Lung (tissue), 12 donors: ENCODE results near the gene DOP1A. TPM values are rescaled to one million over a fixed set of nuclear protein-coding genes. Genes with fewer than 3 reads are reported as not detected.

ENCODE experiments used
- ATAC-seq: fragments of 200-7000 bp; cut with Tn5 transposase; one replicate; pipeline ENCODE4 v1.9.1; 2020; ENCODE audit warnings: moderate number of reproducible peaks; ENCODE audit not compliant: insufficient read depth, low FRiP score
- DNase-seq, 3 donors: peaks; one replicate each; pipeline ENCODE4 v3.0.0-alpha.2; 2013 to 2017
- H3K27ac ChIP-seq, 2 donors: one replicate each; pipeline ENCODE4 v1.5.1; 2013; ENCODE audit warnings: mild to moderate bottlenecking in 2 of 2, moderate library complexity in 2 of 2, control low read depth in 1 of 2, inconsistent platforms in 1 of 2, low read depth in 1 of 2, low read length in 1 of 2
- H3K27me3 ChIP-seq, 3 donors: one replicate each; pipeline ENCODE4 v1.5.1; 2013; ENCODE audit warnings: low read length in 2 of 3; ENCODE audit not compliant: control insufficient read depth in 3 of 3, insufficient read depth in 3 of 3
- H3K36me3 ChIP-seq, 4 donors: one replicate each; pipeline ENCODE4 v1.5.1; 2013; ENCODE audit warnings: low read length in 4 of 4, mild to moderate bottlenecking in 1 of 4, moderate library complexity in 1 of 4; ENCODE audit not compliant: control insufficient read depth in 4 of 4, insufficient read depth in 4 of 4
- H3K4me1 ChIP-seq, 5 donors: one replicate each; pipeline ENCODE4 v1.5.1; 2013; ENCODE audit warnings: low read length in 5 of 5, mild to moderate bottlenecking in 2 of 5, moderate library complexity in 1 of 5; ENCODE audit not compliant: control insufficient read depth in 5 of 5, insufficient read depth in 5 of 5
- H3K4me3 ChIP-seq: one replicate; pipeline ENCODE4 v1.5.1; 2013; ENCODE audit warnings: mild to moderate bottlenecking, control low read depth, moderate library complexity
- H3K9ac ChIP-seq, 2 donors: one replicate each; pipeline ENCODE4 v1.5.1; 2013; ENCODE audit warnings: low read length in 2 of 2, control low read depth in 1 of 2; ENCODE audit not compliant: insufficient read depth in 1 of 2
- H3K9me3 ChIP-seq, 4 donors: one replicate each; pipeline ENCODE4 v1.5.1; 2013; ENCODE audit warnings: low read length in 3 of 4, mild to moderate bottlenecking in 1 of 4, moderate library complexity in 1 of 4; ENCODE audit not compliant: control insufficient read depth in 4 of 4, insufficient read depth in 3 of 4
- WGBS, 2 donors: extraction: QIAGEN DNeasy Blood & Tissue Kit; methylation state at CpG; one replicate each; pipeline ENCODE4 v1.1.7; 2013; 5-methylcytosine and 5-hydroxymethylcytosine counted together
- polyA plus RNA-seq, 2 donors: library from polyadenylated mRNA; stranded (reverse); fragments of 200-250 nt; gene quantifications; one replicate each; pipeline ENCODE4 v1.2.1, GENCODE V29; 2013
- total RNA-seq, 2 donors: library from RNA; depleted of rRNA in 1 of 2; stranded (reverse); fragments of >200 nt in 1 of 2; gene quantifications; one replicate each; pipeline ENCODE4 v1.2.1, GENCODE V29; 2014 to 2021
- TF ChIP-seq, protein P1 (sequence below): IDR thresholded peaks from 2 replicates; pipeline ENCODE4 v1.5.1; 2012; ENCODE audit warnings: mild to moderate bottlenecking; ENCODE audit errors: control extremely low read depth, extremely low read depth
- donor health status: control.
- donor health status: control.
- donor health status: Bipolar disorder and iron deficiency.
- donor health status: healthy.
- donor health status: DM: yes; HTN: yes; CAD: no.

The DOP1A gene
- total and polyA plus RNA-seq, 4 donors, result 5.0 to 64.7 (median 13.1) TPM

DNA sequence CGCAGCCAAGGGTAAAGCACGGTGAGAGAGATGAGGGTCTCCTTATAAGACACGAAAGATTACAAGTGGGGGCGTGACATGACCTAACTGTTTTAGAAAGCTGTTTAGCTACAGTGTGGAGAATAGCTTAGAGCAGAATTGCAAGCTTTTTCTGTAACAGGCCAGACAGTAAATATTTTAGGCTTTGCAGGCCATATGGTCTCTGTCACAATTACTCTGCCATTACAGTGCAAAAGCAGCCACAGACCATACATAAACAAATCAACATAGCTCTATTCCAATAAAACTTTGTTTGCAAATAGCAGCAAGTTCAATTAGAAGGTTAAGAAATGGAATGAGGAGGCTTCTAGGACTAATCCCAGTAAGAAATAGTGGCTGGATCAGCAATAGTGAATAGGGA is 108.8 kb downstream of the DOP1A start:
- no peak for ATAC-seq
- no peak overlapping the region for H3K27ac ChIP-seq
- H3K4me3 ChIP-seq, result no peak overlapping the region
- H3K9ac ChIP-seq, result no peak overlapping the region
- H3K36me3 ChIP-seq, result peaks cover 3 to 51% (median 39%) of the 10 kb centered on the region in 4 donors
- peak; percentile 48 to 89 (median 87) for DNase-seq
- H3K27me3 ChIP-seq, result no peaks in the 10 kb centered on the region
- peaks cover 0 to 5% (median 0%) of the 10 kb centered on the region in 5 donors for H3K4me1 ChIP-seq
- H3K9me3 ChIP-seq, result no peaks in the 10 kb centered on the region
- TF ChIP-seq, protein P1, sequence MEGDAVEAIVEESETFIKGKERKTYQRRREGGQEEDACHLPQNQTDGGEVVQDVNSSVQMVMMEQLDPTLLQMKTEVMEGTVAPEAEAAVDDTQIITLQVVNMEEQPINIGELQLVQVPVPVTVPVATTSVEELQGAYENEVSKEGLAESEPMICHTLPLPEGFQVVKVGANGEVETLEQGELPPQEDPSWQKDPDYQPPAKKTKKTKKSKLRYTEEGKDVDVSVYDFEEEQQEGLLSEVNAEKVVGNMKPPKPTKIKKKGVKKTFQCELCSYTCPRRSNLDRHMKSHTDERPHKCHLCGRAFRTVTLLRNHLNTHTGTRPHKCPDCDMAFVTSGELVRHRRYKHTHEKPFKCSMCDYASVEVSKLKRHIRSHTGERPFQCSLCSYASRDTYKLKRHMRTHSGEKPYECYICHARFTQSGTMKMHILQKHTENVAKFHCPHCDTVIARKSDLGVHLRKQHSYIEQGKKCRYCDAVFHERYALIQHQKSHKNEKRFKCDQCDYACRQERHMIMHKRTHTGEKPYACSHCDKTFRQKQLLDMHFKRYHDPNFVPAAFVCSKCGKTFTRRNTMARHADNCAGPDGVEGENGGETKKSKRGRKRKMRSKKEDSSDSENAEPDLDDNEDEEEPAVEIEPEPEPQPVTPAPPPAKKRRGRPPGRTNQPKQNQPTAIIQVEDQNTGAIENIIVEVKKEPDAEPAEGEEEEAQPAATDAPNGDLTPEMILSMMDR, result no peak
- 86 to 90% methylated on average over 4 of the region's 4 CpGs for WGBS, 2 donors

DNA sequence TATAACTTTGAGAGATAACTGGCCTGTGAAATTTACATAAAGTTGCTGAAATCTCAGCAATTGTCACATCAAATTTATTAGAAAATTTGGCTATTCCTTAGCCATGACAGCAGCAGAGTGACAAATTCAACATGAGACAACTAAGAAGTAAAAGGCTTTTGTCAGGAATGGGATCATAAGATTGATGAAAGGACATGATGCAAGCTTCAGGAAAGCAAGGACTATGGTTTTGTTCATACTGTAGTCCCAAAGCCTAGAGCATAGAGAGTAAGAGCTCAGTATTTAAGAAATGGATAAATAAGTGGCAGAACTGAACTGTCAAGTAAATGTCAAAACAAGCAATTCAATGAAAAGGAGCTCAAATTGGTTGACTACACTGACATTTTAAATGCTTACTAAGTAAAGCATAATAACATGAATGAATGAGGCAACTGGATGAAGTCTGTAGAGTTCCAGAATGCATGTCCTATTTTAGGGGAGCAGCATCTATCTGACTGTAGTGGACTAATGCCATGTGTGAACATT is 113.0 kb downstream of the DOP1A start:
- TF ChIP-seq, protein P1, result no peak
- ATAC-seq (no peak), DNase-seq (no peak)
- H3K27ac ChIP-seq, result no peak overlapping the region
- no peak overlapping the region for H3K9ac ChIP-seq
- no peak overlapping the region for H3K4me3 ChIP-seq
- no peaks in the 10 kb centered on the region for H3K27me3 ChIP-seq
- H3K9me3 ChIP-seq, result no peaks in the 10 kb centered on the region
- peaks cover 12 to 55% (median 40%) of the 10 kb centered on the region in 4 donors for H3K36me3 ChIP-seq
- peaks cover 0 to 5% (median 3%) of the 10 kb centered on the region in 5 donors for H3K4me1 ChIP-seq

DNA sequence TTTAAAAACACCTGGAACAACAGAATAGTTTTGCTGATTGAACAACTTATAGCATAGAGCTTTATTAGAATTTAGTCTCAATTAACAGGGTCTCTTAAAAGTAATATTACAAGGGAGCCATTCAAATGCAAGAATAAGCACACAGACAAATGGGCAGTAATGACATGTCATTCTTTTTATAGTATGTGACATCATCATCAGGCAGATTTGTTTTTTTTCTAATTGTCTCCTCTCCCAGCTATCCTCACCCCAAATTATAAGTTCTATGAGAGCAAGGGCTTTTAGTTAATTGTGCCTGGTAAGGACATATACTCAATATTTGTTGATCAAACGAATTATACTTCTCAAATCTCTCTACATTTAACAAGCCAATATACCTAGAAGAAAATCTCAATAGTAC is 114.6 kb downstream of the DOP1A start:
- TF ChIP-seq, protein P1, result no peak
- ATAC-seq, result no peak
- 88 to 94% methylated on average over 1 of the region's 1 CpG for WGBS, 2 donors

More for the DNA sequence above, 114.6 kb downstream of the DOP1A start:
- no peaks in the 10 kb centered on the region for H3K27me3 ChIP-seq
- H3K4me3 ChIP-seq, result no peak overlapping the region
- no peak overlapping the region for H3K9ac ChIP-seq
- H3K9me3 ChIP-seq, result no peaks in the 10 kb centered on the region
- no peak for DNase-seq
- peaks cover 0 to 3% (median 0%) of the 10 kb centered on the region in 5 donors for H3K4me1 ChIP-seq
- H3K27ac ChIP-seq, result no peak overlapping the region
- peaks cover 18 to 59% (median 34%) of the 10 kb centered on the region in 4 donors for H3K36me3 ChIP-seq
